Ovary (tissue), 3 donors: ENCODE results near the gene TNIK.

Experiments
- EP300 ChIP-seq: sonication (generic); formaldehyde crosslinking; IDR thresholded peaks from one replicate; pipeline ENCODE4 v1.6.1; 2017; ENCODE audit warnings: antibody characterized with exemption
- TF ChIP-seq, protein P1 (sequence below), 3 donors: fragments of 450-650 bp in 2 of 3; fragments of 200-600 bp in 1 of 3; IDR thresholded peaks; one replicate each; pipeline versions ENCODE4 v1.5.1 to v1.8.0; 2016 to 2022; ENCODE audit warnings: antibody characterized with exemption in 3 of 3, mild to moderate bottlenecking in 1 of 3
- donor health status: DM: no; HTN: no; CAD: no.

DNA sequence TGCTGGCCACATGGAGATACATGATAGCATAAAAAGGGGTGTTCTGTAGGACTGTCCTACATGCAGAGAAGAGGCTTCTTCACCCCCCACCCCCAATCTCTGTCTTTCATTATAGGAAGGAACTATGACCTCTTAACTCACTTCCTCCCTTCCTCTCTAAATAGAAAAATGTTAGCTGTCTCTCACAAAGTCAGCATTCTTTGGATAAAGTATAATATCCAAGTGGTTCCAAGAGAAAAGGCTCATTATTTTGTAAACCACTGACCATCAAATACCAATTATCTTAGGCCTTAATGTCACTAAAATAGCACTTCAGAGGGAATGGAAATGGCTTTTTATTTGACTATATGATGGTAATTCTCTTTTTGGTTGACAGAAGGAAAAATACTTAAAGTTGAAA, 338.4 kb downstream of the TNIK start:
- TF ChIP-seq, protein P1, sequence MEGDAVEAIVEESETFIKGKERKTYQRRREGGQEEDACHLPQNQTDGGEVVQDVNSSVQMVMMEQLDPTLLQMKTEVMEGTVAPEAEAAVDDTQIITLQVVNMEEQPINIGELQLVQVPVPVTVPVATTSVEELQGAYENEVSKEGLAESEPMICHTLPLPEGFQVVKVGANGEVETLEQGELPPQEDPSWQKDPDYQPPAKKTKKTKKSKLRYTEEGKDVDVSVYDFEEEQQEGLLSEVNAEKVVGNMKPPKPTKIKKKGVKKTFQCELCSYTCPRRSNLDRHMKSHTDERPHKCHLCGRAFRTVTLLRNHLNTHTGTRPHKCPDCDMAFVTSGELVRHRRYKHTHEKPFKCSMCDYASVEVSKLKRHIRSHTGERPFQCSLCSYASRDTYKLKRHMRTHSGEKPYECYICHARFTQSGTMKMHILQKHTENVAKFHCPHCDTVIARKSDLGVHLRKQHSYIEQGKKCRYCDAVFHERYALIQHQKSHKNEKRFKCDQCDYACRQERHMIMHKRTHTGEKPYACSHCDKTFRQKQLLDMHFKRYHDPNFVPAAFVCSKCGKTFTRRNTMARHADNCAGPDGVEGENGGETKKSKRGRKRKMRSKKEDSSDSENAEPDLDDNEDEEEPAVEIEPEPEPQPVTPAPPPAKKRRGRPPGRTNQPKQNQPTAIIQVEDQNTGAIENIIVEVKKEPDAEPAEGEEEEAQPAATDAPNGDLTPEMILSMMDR (IDR thresholded peaks at IDR 0.05) = no peak
- no peak for TF ChIP-seq EP300
